ENCODE measurements around the gene HMGN5. TPM values are rescaled to one million over a fixed set of nuclear protein-coding genes. Genes with fewer than 3 reads are reported as not detected.

Gene HMGN5
- total and polyA plus RNA-seq, 2 of the 4 experiments (the other 2 are of a cell fraction) = 0.72 to 3.4 TPM

- dilution Hi-C loops (cut with HindIII; ENCODE audit: low sequenced_read_pairs, unreplicated experiment) = no loop called here
- no peak for TF ChIP-seq SMC3 (IDR thresholded peaks at IDR 0.05; ENCODE audit: low read depth, low read length)
- TF ChIP-seq RAD21 (IDR thresholded peaks at IDR 0.05; ENCODE audit: low read length) = no peak
- no peak for TF ChIP-seq MXI1 (IDR thresholded peaks at IDR 0.05; ENCODE audit: borderline replicate concordance, low read depth, low read length)
- TF ChIP-seq FOS (IDR thresholded peaks at IDR 0.05; ENCODE audit: low read depth, low read length) = no peak
- TF ChIP-seq CEBPB (IDR thresholded peaks at IDR 0.05; ENCODE audit: low read depth, low read length) = no peak
- no peak for TF ChIP-seq CTCF (conservative IDR thresholded peaks at IDR 0.05; ENCODE audit: low read depth, low read length)
- TF ChIP-seq MAFK (IDR thresholded peaks at IDR 0.05; ENCODE audit: low read depth, low read length) = no peak
- TF ChIP-seq POLR2A (IDR thresholded peaks at IDR 0.05; ENCODE audit: low read depth, low read length) = no peak
- no peak for TF ChIP-seq RFX5 (IDR thresholded peaks at IDR 0.05; ENCODE audit: low read depth, low read length)
- TF ChIP-seq MAZ (IDR thresholded peaks at IDR 0.05; ENCODE audit: borderline replicate concordance, low read depth, low read length) = no peak
- no peak for TF ChIP-seq BHLHE40 (IDR thresholded peaks at IDR 0.05; ENCODE audit: low read depth, low read length)
- TF ChIP-seq NFE2L2 (IDR thresholded peaks at IDR 0.05; ENCODE audit: low read depth, low read length) = no peak
- TF ChIP-seq RCOR1 (IDR thresholded peaks at IDR 0.05; ENCODE audit: insufficient replicate concordance, low read length) = no peak
- no peak for TF ChIP-seq USF2 (IDR thresholded peaks at IDR 0.05; ENCODE audit: low read depth, low read length)
- no peak for TF ChIP-seq ELK1 (IDR thresholded peaks at IDR 0.05; ENCODE audit: borderline replicate concordance, low read depth, low read length)
- TF ChIP-seq CHD1 (IDR thresholded peaks at IDR 0.05; ENCODE audit: low read depth, low read length) = no peak
Measured at GRCh38 chrX:81201071-81201470, 642 bp downstream of the HMGN5 start.

More at GRCh38 chrX:81201071-81201470, 642 bp downstream of the HMGN5 start:
- H4K20me1 ChIP-seq (ENCODE audit: insufficient read depth, low read length) = no peaks in the 10 kb centered on the region
- H2AK5ac ChIP-seq (ENCODE audit: low read depth, low read length) = no peak overlapping the region
- H3K14ac ChIP-seq (replicated peaks; ENCODE audit: low read depth, low read length) = no peak overlapping the region; the same call in 1 of the 2 replicates
- intact Hi-C loops (cut with micrococcal nuclease) (no loop called here), in situ Hi-C loops (cut with MboI; ENCODE audit: low sequenced_read_pairs) (no loop called here)
- H3K27ac ChIP-seq (ENCODE audit: insufficient read depth, low read length) = peak overlapping the region; percentile 46; the same call in 1 of the 2 replicates
- no peak overlapping the region for H3K23ac ChIP-seq (ENCODE audit: low read depth, low read length)
- no peak overlapping the region for H2AK9ac ChIP-seq (replicated peaks; ENCODE audit: low read depth, low read length, poor library complexity)
- H3K27me3 ChIP-seq (ENCODE audit: control insufficient read depth, insufficient read depth, low read length) = no peaks in the 10 kb centered on the region
- peak overlapping the region; percentile 67 to 83 for H4K8ac ChIP-seq (ENCODE audit: low read depth in 2 of 2, low read length in 2 of 2)
- no peak overlapping the region for H2BK120ac ChIP-seq (ENCODE audit: low read depth, low read length)
- ChIA-PET POLR2A (ENCODE audit: unreplicated experiment) (no interaction called here), CTCF (interaction anchor here (0.9 kb wide), 1 partner anchor 23 kb away, joined by 3 read pairs; no protein-coding TSS in a partner anchor)
- no TSS peak for BruUV-seq (replicated peaks)
- H3K56ac ChIP-seq (ENCODE audit: extremely low read depth, insufficient read depth, low read length) = peak overlapping the region; percentile 90
- H3K4me3 ChIP-seq (ENCODE audit: insufficient read depth, low read depth, low read length) = peak overlapping the region; percentile 58
- H3K4me2 ChIP-seq (ENCODE audit: low read depth, low read length) = peak overlapping the region; percentile 87
- H3K79me1 ChIP-seq (ENCODE audit: low read depth in 1 of 2, low read length in 2 of 2) = peaks cover 0 to 6% of the 10 kb centered on the region in 2 experiments; a peak in 1 of 4 replicates
- H4K5ac ChIP-seq (ENCODE audit: low read depth, low read length) = peak overlapping the region; percentile 77; the same call in 1 of the 2 replicates
- no CpG with 5 or more reads among the region's 1 CpG for WGBS, 2 experiments (ENCODE audit: extremely low coverage in 2 of 2, insufficient read length in 1 of 2)
- peak overlapping the region; percentile 75 for H3K9ac ChIP-seq (ENCODE audit: low read depth, low read length)
- H4K91ac ChIP-seq (ENCODE audit: insufficient read depth, low read depth, low read length) = no peak overlapping the region
- H3K9me3 ChIP-seq (ENCODE audit: control insufficient read depth, insufficient read depth, low read length) = no peaks in the 10 kb centered on the region
- H2BK20ac ChIP-seq (ENCODE audit: low read depth, low read length) = no peak overlapping the region
- no peak overlapping the region for H2BK15ac ChIP-seq (ENCODE audit: low read depth, low read length)
- no peaks in the 10 kb centered on the region for H3K4me1 ChIP-seq (ENCODE audit: control insufficient read depth, insufficient read depth, low read length)
- no peaks in the 10 kb centered on the region for H3K9me1 ChIP-seq (ENCODE audit: insufficient read depth, low read length)
- H3K18ac ChIP-seq (ENCODE audit: low read depth, low read length) = peak overlapping the region; percentile 31; the same call in 1 of the 2 replicates
- peak overlapping the region; percentile 94 for H2BK5ac ChIP-seq (ENCODE audit: low read depth, low read length, poor library complexity, severe bottlenecking)
- H2AFZ ChIP-seq (replicated peaks; ENCODE audit: low read length, poor library complexity) = no peak overlapping the region
- no peaks in the 10 kb centered on the region for H3K36me3 ChIP-seq (ENCODE audit: control insufficient read depth, insufficient read depth, low read length)
- ATAC-seq (ENCODE audit: low read depth) = no peak
- H3K4ac ChIP-seq (ENCODE audit: low read depth, low read length) = peak overlapping the region; percentile 58; the same call in 1 of the 2 replicates
- peak; percentile 6 for DNase-seq
